RPMI7951 (cell line): Measurements from ENCODE around the gene ZXDC. TPM values are rescaled to one million over a fixed set of nuclear protein-coding genes. Genes with fewer than 3 reads are reported as not detected.

Experiments
- DNase-seq: peaks from one replicate; pipeline ENCODE4 v3.0.0-alpha.2; 2012; ENCODE audit warnings: low read depth
- total RNA-seq: library from RNA; depleted of rRNA; stranded (reverse); fragments of >200 nt; shearing (Covaris generic); gene quantifications from 2 replicates; pipeline ENCODE4 v1.2.3, GENCODE V29; 2014; rRNA removed

Gene ZXDC
- total RNA-seq, 1 experiment from 2014 or later: 12.4 TPM

DNA sequence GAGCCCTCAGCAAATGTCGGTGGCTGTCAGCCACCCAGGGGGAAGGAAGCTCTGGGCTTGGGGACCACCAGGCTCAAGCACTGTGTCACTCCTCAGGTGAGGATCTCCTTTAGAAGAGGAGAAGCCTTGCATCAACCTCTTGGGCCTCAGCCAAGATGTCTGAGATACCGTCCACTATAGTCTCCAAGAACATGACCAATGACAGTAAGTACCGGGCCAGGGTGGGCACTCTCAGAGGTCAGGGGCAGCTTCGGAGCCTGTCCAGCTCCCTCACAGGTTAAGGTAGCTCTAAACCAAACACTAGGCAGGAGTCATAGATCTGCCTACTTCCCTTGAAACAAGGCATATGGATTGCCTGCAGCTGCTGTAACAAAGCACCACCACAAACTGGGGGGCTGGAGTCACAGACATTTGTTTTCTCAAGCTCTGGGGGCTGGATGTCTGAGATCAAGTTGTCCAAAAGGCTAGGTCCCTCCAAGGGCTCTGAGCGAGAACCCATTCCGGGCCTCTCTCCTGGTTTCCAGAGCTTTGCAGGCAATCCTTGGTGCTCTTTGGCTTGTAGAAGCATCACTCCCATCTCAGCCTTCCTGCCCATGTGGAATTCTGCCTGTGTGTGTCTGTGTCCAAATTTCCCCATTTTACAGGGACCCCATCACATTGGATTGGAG is 79.7 kb downstream of the ZXDC start:
- DNase-seq: no peak

DNA sequence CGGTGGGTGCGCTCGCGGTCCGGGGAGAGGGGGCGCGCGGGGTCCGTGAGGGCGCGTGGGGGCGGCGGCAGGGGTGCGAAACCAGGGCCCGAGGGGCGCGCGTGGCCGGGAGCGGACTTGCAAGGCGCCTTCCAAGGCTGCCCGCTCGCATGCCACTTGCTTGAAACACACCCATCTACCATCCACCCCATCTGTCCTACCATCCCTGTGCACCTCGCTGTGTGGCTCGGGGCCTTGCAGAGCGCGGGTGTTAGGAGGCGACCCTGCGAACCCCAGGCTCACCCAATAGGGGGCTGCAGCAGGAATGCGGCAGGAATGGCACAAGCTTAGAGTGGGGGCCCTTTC is 80.7 kb downstream of the ZXDC start:
- DNase-seq: no peak

DNA sequence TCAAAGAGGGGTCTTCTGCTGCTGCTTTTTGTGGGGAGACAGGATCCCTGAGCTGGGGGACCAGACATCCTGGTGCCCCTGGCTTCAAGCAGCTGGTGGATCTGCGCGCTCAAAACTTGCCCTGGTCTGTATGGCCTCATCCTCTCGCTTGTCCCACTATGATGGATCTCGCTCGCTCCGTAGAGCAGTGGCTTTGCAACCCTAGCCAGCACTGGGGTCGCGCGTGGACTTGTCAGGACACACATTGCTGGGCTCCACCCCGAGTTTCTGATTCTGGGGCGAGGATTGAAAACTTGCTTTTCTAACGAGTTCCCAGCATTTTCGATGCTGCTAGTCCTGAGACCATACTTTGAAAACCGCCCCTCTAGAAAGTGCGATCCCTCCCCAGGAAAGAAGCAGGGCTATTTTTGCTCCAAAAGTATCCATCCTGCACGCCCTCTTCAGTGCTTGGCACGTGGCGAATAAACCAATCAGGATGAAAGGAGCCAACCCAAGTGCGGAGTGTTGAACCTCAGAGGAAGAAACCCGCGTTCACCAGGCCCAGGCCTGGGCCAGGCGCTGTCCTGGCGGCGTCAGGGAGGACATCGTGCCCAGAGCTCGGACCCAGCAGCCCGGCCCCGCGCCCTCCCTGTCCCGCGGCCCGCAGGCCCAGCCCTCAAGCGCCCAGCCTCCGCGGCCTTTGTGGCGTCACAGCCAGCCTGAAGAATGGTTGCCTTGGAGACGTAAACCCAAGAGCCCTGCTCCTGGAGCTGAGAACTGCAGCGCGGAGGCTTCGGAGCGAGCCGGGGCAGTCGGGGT is 81.3 kb downstream of the ZXDC start, which contains the start of gene CFAP100:
TSS of gene CFAP100 (plus strand) at position 731 of the 798 bp plus-strand sequence. CDS start 1,092 bp downstream, outside the sequence.
- DNase-seq: no peak

DNA sequence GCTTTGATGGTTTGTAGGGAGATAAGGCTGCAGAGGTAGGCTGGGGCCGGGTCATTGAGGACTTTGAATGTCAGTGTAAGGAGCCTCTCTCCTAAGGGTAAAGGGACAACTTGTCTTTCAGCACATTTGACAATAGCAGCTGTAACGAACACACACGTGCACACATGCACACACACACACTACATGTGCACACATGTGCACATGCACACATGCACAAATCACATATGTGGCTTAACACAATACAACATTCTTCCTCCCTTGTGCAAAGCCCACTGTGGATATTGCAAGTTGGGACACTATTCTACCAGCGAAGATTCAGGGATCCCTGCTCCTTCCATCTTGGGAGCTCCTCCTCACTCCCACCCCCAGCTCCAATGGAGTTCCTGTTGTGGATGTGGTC is 82.1 kb downstream of the ZXDC start:
- DNase-seq: no peak

DNA sequence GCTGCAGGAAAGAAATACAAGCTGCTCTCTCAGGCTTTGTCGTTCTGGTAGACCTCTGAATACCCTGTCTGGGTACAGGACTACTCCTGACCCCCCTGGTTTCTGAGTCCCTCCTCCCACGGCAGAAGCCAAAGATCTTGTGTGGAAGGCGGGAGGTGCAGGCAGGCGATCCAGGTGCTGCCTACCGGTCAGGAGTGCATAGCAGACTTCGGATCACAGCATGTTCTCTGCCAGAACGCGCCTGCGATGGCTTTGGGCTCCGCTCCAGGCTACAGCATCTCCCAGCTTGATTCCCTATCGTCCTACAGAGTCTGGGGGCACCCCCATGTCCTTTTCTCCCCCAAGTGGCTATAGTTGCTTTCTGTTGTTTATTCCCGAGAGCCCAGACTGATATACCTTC is 83.4 kb downstream of the ZXDC start:
- no peak for DNase-seq

DNA sequence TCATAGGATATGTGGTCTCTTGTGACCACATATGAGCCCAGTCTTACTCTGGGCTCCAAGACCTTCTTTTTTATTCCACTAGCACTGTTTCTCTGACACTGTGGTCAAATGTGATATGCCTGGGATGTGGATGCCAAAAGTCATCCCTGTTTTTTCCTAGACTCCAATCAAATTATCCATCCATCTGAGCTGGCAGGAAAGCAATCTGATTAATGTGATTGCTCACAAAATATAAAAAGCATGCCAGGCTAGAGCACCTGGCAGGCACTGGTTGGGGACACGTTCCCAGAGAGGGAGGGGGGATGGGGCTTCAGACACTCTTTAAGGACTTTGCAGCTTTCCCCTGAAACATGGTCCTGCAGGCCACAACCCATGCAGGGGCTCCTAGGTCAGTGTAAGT is 84.1 kb downstream of the ZXDC start:
- no peak for DNase-seq

DNA sequence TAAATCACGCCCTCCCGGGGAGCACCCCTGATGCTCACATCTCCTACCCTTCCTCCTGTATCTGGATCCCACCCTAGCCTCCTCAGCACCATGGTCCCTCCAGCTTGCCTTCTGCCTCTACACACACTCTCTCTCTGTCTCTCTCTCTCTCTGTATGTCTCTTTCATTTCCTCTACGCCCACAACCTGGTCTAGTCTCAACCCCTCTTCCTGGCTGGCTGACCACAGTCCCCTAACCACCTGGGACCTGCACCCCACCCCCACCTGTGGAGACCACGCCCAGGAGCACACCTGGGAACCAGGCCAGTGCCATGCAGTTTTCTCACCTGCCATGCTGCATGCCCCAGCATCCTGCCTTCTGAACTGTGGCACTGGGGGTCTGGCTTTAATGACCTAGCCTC is 84.9 kb downstream of the ZXDC start:
- no peak for DNase-seq

DNA sequence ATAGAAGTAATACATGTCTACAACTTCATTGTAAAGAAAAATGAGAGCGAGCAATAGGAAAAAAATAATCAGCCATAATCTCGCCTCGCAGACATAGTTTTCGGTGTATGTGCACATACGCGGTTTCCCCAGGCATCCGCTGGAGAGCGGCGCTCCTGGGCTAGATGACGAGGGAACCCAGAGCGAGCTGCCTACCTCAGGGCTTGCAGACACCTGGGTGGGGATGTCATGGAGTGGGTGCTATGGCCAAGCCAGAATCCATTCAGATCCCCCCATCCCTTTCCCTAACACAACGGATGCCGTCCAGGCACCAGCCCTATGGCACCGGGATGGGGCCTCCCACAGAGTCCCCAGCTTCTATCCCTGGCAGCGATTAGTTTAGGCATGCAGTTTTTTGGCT is 85.5 kb downstream of the ZXDC start:
- DNase-seq: no peak

DNA sequence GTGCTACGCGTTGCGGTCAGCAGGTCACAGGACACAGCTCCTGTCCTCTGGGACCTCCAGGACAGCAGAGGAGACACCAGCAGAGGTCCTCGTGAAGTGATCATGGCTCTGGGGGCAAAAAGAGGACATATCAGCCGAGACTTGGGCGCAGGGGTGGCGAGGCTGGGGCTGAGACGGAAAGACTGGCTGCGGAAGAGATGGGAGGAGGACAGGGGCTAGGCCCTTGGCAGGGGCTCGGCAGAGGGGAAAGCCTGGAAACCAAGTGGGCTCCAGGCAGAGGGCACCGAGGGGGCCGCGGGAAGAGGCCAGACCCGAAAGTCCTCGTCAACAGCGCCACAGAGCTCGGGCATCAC is 85.9 kb downstream of the ZXDC start:
- DNase-seq: no peak

DNA sequence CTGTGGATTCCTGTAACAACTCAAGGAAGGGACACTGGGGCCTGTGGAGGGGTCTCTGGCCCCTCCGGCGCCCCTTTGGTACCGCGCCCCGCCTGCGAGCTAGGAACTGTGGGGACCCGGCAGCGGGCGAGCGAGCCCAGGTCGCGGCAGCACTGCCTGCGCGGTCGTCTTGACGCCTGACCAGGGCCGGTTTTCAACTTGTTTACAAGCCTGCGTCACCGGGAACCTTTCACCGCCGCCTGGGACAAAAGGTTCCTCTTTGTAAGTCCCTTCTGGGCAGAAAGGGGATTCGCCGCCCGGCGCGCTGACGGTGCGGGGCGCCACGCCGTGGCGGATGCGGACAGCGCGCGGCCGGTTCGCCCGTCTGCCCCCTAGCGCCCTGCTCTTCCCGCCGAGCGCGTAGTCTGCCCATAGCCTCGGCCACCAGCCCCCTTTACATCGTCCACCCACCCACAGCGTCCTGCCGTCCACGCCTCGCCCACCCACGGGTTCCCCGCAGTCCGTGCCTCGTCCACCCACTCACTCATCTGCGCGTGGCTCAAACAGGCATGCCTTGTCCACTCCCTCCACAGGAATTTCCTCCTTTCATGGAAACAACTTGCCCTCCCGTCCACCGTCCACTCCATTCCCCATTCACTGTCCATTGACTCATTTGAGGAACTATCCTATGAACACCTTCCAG is 86.4 kb downstream of the ZXDC start:
- peak; percentile 82 for DNase-seq

Other genes with a start within 250 kb of the ZXDC start
- gene KLF15, start 118.5 kb downstream of the ZXDC start, total RNA-seq: 0.59 and 0.72 TPM in 2 replicates
- not detected in 2 replicates for gene CFAP100, start 81.0 kb downstream of the ZXDC start, total RNA-seq
- gene UROC1, start 41.9 kb upstream of the ZXDC start, total RNA-seq: not detected in 2 replicates
- gene CHST13, start 48.3 kb upstream of the ZXDC start, total RNA-seq: not detected in 2 replicates
- not detected in 2 replicates for gene C3orf22, start 83.0 kb upstream of the ZXDC start, total RNA-seq
- gene TXNRD3, start 179.2 kb upstream of the ZXDC start, total RNA-seq: 6.0 and 7.8 TPM in 2 replicates
- gene CHCHD6, start 228.3 kb upstream of the ZXDC start, total RNA-seq: 18.7 and 23.0 TPM in 2 replicates